Frontal cortex (tissue), 4 donors: Measurements from ENCODE around the gene PRPSAP1. TPM values are rescaled to one million over a fixed set of nuclear protein-coding genes. Genes with fewer than 3 reads are reported as not detected.

Experiments
- DNase-seq, 2 donors: peaks; one replicate each; pipeline ENCODE4 v3.0.0; 2012; ENCODE audit warnings: low spot score in 2 of 2
- FAIRE-seq: peaks from 2 replicates; lab custom pipeline; 2012; peaks lifted over from hg19 to GRCh38; lab: Jason Lieb, UNC
- total RNA-seq: library from RNA; depleted of rRNA; stranded (reverse); fragments of >200 nt; gene quantifications from one replicate; pipeline ENCODE4 v1.2.3, GENCODE V29; 2014
- donor health status: control.
- donor health status: control.
- donor health status: control.

Gene PRPSAP1, protein sequence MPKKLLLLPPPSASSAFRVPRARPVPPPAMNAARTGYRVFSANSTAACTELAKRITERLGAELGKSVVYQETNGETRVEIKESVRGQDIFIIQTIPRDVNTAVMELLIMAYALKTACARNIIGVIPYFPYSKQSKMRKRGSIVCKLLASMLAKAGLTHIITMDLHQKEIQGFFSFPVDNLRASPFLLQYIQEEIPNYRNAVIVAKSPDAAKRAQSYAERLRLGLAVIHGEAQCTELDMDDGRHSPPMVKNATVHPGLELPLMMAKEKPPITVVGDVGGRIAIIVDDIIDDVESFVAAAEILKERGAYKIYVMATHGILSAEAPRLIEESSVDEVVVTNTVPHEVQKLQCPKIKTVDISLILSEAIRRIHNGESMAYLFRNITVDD
- 52.2 TPM for total RNA-seq

GRCh38 chr17:76353599-76354316 lies at the start of gene PRPSAP1:
TSS of gene PRPSAP1 (minus strand) at chr17:76353916. CDS start at chr17:76353703, 213 bp downstream.
- peak; percentile 89 to 90 for DNase-seq
- FAIRE-seq = no peak

DNA sequence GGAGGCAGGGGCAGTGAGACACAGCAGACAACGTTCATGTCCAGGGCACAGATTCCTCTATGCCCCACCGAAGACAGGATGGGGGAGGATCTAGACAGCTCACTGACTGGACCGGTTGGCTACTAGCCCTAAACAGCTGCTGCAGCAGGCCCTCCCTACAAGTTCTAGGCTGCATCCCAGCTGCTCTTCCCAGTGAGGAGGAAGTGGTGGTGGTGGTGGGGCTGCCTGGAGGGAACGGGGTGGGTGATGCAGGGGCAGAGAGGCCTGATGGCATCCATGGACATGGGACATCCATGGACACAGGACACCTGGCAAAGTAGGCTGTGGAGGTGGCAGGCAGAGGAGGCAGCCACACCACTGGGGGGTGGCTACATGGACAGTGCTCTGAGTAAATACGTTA lies 49.0 kb upstream of the PRPSAP1 start:
- no peak for FAIRE-seq
- DNase-seq = no peak

GRCh38 chr17:76399175-76400172 lies 45.8 kb upstream of the PRPSAP1 start:
- DNase-seq = no peak
- no peak for FAIRE-seq

DNA sequence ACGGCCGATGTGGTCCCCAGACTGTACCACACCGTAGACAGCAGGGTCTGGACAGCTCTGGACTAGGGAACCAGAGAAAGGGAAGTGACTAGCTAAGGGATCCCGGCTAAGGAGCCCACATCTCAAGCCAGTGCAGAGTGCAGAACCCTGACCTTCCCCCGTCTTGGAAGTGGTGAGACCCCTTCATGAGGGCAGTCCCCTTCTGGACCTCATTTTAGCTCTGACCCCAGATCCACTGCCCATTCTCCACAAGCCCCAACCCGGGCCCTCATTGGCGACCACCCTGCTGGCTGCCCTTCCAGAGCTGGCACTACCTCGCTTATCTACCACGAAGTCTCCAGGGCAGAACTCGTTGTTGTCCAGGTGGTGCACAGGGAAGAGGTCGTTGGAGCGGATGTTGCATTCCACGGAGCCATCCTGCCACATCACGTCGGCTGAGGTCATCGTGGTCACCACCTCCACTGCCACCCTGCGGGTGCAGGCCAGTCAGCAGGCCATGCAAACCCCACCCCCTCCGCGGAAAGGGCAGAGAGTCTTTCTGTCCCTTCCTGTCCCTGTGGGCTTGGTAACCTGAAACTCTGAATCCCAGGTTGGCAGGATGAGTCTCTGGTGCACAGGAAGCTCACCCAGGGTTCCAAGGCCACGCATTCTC lies 44.9 kb upstream of the PRPSAP1 start:
- no peak for DNase-seq
- no peak for FAIRE-seq

- DNase-seq (peak; percentile 83 to 91), FAIRE-seq (no peak)
These were observed 44.2 kb upstream of the PRPSAP1 start for GRCh38 chr17:76397687-76398522.

- DNase-seq = no peak
- no peak for FAIRE-seq
These were observed 43.5 kb upstream of the PRPSAP1 start for GRCh38 chr17:76397184-76397583.

DNA sequence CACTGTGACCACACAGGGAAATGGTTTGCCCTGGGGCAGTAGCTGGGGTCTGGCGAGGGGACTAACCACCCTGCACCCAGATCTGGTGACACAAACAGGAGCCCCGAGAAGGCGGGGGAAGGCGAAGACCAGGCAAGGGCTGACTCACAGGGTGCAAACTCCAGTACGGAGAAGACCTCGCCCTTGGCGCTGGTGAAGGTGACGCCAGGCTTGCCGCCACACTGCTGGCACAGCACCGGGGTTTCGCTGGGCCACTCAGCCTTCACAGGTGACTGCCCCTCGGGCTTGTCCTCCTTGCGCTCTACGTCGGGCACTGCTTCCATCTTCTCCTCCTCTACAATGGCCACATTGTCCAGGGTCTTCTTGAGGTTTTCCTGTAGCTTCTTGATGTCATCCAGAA lies 42.3 kb upstream of the PRPSAP1 start:
- FAIRE-seq (no peak), DNase-seq (no peak)

DNA sequence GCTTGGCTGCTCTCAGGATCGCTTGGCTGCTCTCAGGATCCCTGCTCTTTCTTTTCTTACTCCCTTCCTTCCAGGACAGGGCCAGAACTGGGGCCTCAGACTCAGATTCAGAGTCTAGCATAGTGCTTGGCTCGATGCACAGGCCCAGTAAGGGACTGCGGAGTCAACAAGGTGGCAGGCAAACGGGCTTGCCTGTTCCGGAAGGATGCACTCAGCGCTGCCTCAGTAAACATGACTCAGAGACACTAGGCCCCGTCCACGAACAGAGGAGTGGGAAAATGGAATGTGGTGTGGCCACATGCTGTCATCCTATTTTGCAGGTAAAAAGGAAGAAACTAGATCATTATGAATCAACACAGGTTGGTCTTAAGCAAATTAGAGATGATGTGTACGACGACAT lies 40.5 kb upstream of the PRPSAP1 start:
- FAIRE-seq (no peak), DNase-seq (no peak)

DNA sequence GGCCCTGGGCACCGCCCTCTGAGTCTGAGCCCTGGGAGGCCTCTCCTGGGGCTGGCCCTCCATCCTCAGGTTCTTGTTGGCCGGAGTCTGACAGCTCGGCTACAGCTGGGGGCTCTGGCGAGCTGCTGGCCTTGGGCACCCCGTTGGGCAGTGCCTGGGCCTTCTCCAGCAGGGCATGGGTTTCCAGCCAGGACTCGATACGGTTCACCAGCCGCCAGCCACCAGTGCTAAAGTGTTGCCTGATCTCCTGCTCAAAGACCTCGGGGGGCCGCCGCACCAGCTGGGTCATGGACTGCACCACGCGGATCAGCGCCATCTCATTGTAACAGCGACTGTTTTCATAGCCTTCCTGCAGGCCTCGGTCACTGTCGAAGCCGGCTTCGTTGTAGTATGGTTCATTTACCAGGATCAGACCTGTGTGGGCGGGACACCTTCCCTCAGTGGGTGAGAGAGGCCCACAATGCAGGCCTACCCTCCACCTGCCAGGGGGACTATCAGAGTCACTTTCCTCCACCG lies 37.5 kb upstream of the PRPSAP1 start:
- DNase-seq (no peak), FAIRE-seq (no peak)

GRCh38 chr17:76390003-76390421 lies 36.3 kb upstream of the PRPSAP1 start:
- DNase-seq (no peak), FAIRE-seq (no peak)

DNA sequence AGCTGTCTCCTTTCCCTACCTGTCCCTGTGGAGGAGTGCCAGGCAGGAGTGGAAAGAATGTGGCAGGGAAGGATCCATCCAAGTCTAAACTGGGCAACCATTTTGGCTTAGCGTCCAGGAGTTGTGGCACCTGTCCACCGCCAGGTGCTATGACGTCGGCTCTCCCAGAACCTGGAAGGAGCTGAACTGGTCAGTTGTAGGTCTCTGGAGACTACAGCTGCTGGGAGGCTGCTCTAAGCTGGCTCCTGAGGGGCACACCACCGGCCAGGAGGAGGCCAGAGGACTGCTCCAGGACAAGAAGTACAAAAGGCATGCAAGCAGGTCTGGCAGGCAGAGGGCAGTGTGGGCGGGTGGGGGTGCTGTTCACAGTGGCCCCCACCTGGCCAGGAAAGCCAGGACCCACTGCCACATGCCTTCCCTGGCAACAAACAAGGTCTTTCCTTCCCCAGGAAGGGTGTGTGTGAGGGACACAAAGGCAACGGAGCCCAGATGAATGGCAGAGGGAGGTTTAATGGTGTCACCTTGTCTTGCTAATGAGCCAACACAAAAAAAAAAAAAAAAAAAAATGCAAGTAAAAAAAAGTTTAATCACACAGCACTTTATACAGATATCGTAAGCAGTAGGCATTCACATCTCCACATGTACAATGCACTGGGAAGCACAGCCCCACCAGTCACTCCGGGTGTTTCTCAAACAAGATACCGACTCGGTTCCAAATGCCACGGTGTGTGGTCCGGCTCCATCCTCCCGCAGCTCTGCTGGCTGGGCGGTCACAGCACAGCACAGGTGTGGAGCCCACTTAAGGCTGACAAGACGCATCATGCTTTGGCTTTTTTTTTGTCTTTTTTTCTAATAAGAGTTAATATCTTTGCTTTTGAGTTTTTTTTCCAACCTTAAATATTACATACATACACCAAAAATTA lies 35.5 kb upstream of the PRPSAP1 start:
- DNase-seq (no peak), FAIRE-seq (no peak)

DNA sequence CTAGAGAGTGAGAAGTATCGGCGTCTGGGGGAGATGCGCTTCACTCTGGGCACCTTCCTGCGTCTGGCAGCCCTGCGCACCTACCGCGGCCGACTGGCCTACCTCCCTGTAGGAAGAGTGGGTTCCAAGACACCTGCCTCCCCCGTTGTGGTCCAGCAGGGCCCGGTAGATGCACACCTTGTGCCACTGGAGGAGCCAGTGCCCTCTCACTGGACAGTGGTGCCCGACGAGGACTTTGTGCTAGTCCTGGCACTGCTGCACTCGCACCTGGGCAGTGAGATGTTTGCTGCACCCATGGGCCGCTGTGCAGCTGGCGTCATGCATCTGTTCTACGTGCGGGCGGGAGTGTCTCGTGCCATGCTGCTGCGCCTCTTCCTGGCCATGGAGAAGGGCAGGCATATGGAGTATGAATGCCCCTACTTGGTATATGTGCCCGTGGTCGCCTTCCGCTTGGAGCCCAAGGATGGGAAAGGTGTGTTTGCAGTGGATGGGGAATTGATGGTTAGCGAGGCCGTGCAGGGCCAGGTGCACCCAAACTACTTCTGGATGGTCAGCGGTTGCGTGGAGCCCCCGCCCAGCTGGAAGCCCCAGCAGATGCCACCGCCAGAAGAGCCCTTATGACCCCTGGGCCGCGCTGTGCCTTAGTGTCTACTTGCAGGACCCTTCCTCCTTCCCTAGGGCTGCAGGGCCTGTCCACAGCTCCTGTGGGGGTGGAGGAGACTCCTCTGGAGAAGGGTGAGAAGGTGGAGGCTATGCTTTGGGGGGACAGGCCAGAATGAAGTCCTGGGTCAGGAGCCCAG lies 33.5 kb upstream of the PRPSAP1 start:
- no peak for FAIRE-seq
- DNase-seq = no peak

DNA sequence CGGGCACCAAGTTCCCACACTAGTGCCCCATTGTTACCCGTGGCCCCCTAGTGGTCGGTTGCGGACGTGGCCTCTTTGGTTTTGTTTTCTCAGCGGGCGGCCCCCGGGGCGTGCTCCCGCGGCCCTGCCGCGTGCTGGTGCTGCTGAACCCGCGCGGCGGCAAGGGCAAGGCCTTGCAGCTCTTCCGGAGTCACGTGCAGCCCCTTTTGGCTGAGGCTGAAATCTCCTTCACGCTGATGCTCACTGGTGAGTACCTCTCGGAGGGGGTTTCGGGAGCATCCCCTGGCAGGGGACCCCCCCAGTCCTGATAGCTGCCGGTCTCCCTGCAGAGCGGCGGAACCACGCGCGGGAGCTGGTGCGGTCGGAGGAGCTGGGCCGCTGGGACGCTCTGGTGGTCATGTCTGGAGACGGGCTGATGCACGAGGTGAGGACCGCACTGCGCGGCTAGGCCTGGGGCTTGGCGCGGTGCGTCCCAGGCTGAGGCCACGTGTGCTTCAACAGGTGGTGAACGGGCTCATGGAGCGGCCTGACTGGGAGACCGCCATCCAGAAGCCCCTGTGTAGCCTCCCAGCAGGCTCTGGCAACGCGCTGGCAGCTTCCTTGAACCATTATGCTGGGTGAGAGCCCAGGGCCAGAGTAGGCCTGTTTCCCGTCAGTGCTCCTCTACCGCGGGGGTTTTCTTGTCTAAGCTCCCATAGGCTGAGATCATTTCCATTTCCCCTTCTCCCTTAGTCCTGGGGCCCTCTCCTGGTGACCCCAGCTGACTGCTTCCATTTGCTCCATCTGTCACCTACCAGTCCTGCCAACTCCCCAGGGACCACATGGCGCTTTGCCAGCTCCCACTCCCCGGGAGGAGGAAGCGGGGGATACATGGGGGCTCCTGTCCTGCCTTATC lies 32.4 kb upstream of the PRPSAP1 start:
- no peak for FAIRE-seq
- DNase-seq = peak; percentile 80 to 83

GRCh38 chr17:76384987-76385891 lies 31.5 kb upstream of the PRPSAP1 start:
- FAIRE-seq = no peak
- DNase-seq = peak; percentile 49 to 73
